Posterior cingulate gyrus (tissue), 11 donors: Measurements from ENCODE around the gene C14orf93.

Source experiments
- DNase-seq, 10 donors: peaks; one replicate each; pipeline versions ENCODE4 v3.0.0 to v3.0.0-alpha.2; 2020 to 2021; ENCODE audit warnings: mixed read lengths in 3 of 10
- intact Hi-C: fragments of 100-400 bp; cut with DNase I; formaldehyde crosslinking; loops from one replicate; pipeline ENCODE4 v1.15.1; 2023

C14orf93 gene

GRCh38 chr14:23047034-23047634 lies 37.2 kb upstream of the C14orf93 start:
- no peak for DNase-seq
- intact Hi-C loops = no loop called here

GRCh38 chr14:23045419-23046357 lies 35.7 kb upstream of the C14orf93 start:
- intact Hi-C loops = no loop called here
- no peak for DNase-seq

- intact Hi-C loops = no loop called here
Measured at GRCh38 chr14:23044840-23045239, 34.9 kb upstream of the C14orf93 start.

DNA sequence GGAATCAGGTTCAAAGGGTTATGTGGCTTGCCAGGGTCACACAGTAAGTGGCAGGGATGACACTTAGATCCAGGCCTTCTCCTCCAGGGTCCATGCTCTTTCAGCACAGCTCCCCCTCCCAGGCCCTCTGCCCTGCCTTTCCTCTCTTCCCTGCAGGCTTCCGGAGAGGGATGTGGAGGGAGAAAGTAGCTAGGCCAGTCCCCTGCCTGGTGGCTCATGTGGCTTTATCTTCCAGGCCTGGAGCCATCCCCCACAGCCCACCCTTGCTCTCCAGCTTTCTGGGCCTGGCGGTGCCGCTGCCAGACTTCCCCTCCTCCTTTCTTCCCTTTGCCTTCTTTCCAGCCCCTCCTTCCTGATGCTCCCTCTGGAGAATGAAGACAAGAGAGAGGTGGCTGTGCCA lies 33.8 kb upstream of the C14orf93 start:
- peak in 1 of 10 donors; percentile 5 for DNase-seq
- intact Hi-C loops = no loop called here

More at GRCh38 chr14:23044840-23045239, 34.9 kb upstream of the C14orf93 start:
- DNase-seq = no peak

GRCh38 chr14:23043145-23043544 lies 33.2 kb upstream of the C14orf93 start:
- intact Hi-C loops = no loop called here
- DNase-seq = no peak

DNA sequence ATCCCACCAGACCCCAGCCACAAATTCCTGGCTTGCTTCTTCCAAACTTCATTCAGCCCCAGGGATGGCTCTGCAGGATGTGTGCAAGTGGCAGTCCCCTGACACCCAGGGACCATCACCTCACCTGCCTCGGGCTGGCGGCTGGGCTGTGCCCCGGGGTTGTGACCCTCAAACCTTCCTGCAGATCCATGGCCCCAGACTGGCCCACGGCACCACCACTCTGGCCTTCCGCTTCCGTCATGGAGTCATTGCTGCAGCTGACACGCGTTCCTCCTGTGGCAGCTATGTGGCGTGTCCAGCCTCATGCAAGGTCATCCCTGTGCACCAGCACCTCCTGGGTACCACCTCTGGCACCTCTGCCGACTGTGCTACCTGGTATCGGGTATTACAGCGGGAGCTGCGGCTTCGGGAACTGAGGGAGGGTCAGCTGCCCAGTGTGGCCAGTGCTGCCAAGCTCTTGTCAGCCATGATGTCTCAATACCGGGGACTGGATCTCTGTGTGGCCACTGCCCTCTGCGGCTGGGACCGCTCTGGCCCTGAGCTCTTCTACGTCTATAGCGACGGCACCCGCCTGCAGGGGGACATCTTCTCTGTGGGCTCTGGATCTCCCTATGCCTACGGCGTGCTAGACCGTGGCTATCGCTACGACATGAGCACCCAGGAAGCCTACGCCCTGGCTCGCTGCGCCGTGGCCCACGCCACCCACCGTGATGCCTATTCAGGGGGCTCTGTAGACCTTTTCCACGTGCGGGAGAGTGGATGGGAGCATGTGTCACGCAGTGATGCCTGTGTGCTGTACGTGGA lies 32.4 kb upstream of the C14orf93 start, which contains the start of gene PSMB11:
Gene PSMB11 (plus strand): TSS at position 51 of the 804 bp plus-strand sequence. CDS start 14 bp downstream, at position 65.
- DNase-seq = no peak
- intact Hi-C loops = no loop called here

DNA sequence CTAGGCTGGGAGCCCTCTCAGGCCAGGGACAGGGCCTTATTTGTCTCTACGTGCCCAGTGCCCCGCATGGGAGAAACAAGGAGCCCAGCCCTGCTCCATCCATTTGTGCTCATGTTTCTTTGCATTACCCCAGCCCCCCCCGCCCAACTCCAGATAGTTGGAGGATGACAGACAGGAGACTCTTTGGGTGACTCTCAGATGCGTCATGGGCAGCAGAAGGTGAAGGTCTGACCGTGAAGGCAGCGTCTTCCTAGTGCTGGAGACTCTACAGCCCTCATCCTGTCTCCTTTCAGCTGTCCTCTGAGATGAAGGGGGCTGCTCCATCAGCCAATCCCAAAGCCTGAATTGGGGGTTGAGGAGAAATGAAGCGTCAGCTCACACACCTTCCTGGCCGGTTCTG lies 31.8 kb upstream of the C14orf93 start:
- intact Hi-C loops = no loop called here
- DNase-seq = no peak

DNA sequence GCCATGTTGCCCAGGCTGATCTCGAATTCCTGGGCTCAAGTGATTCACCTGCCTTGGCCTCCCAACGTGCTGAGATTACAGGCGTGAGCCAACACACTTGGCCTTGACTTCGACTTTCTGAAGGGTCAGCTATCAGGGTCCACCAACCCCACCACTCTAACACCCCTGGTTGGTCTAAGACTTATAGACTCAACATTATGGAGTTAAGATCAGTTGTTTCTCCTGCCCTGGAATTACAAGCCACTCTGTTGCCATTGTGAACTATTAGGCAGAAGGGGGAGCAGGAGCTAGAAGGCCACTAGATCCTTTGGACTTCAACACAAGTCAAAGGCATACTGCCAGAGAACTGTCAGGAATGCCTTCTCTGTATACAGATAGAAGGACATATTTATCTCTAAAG lies 30.2 kb upstream of the C14orf93 start:
- no peak for DNase-seq
- intact Hi-C loops = no loop called here

DNA sequence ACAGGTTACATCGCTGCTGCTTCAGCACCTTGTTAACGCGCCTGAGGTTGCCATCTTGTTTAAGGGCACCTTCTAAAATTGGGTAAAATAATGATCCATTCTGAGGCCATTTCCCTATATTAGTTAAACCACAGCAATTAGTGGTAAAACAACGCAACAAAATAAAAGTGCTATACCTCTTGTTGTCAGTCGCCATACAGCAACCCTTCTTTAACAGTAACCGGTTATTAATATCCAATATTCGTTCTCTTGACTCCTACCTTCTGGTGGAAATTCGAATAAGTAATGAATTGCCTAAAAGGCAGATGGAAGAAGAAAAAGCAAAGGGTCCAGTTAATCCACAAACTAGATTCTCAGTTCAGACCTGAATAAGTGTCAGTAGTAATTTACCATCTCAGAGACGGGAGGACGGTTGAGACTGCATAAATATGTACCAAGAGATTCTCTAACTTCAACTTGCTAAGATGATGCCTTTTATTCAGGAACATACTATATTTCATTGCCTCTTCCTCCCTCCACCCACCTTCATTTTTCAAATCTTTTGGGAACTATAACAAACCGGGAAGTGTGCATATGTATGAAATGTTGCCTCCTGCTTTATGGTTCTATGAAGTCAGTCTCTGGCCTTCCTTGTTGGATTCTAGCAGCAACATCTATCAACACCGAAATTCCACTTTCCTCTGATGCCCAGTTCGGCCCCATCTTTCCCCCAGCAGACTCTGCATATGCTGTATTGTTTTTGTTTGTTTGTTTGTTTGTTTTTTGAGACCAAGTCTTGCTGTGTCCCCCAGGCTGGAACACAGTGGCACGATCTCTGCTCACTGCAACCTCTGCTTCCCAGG lies 25.6 kb upstream of the C14orf93 start:
- DNase-seq = no peak
- intact Hi-C loops = loop anchor here (2.0 kb wide), 1 partner anchor 29 kb away; no protein-coding TSS in a partner anchor

DNA sequence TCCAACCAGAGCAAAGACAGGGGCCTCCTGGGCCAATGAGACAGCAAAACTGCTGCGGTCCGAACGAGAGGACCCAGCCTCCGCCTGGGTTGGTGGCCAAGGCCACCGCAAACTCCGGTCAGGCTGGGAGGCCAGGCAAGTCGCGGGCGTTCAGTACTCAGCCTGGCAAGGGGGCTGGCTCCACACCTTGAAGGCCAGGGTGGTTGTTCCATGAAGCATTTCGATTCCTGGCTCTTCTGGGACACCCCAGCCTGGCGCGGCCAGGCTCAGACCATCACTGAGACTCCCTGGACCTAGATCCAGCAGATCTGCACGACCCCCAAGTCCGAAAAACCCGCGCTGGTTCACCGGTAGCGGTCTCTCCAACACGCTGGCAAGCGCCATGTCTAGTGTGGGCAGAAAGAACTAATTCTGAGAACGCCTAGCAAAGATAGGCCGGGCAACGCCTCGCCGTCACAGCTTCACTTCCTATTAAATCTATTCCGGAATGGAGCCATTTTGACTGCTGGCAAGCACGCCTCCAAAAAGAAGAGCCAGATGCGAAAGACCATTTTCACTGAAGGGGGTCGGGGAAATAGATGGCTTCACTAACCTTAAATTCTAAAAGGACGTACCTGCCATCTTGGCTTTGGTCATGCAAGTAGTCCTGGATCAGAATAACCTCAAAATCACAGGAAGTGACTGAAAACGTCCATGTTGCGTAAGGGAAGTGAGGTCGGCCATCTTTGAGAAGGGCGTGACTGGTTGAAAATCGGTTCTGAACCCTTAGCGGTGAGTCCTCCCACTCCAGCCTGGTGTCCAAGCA lies 24.8 kb upstream of the C14orf93 start, which contains the start of gene PSMB5:
Gene PSMB5 (minus strand): TSS at position 403 of the 805 bp plus-strand sequence. CDS start 19 bp downstream, at position 384.
- DNase-seq = peak; percentile 75 to 98 (median 85)
- intact Hi-C loops = loop anchor here (2.0 kb wide), 1 partner anchor 28 kb away; no protein-coding TSS in a partner anchor

GRCh38 chr14:23033801-23034497 lies 24.0 kb upstream of the C14orf93 start:
- intact Hi-C loops = loop anchor here (2.0 kb wide), 1 partner anchor 27 kb away; no protein-coding TSS in a partner anchor
- no peak for DNase-seq

GRCh38 chr14:23033251-23033727 lies 23.3 kb upstream of the C14orf93 start:
- DNase-seq = no peak
- intact Hi-C loops = no loop called here

- no peak for DNase-seq
- intact Hi-C loops = no loop called here
Measured at GRCh38 chr14:23030936-23031335, 21.0 kb upstream of the C14orf93 start.

DNA sequence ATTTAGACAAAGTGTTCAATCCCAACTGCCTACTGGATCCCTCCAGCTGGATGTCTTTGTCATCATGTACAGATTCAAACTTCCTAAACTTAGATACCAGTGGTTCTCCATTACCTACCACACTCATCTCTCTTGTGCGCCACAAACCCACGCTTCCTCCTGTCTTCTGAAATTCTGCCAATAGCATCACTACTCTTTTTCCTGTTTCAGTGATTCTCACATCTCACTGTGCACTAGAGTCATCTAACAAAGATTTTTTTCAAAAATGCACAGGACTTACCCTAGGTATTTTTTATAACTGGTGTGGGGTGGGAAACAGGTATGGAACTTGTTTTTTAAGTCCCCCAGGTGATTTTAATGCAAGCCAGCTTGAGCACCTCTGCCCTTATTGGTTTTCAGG lies 18.9 kb upstream of the C14orf93 start:
- intact Hi-C loops = no loop called here
- no peak for DNase-seq

DNA sequence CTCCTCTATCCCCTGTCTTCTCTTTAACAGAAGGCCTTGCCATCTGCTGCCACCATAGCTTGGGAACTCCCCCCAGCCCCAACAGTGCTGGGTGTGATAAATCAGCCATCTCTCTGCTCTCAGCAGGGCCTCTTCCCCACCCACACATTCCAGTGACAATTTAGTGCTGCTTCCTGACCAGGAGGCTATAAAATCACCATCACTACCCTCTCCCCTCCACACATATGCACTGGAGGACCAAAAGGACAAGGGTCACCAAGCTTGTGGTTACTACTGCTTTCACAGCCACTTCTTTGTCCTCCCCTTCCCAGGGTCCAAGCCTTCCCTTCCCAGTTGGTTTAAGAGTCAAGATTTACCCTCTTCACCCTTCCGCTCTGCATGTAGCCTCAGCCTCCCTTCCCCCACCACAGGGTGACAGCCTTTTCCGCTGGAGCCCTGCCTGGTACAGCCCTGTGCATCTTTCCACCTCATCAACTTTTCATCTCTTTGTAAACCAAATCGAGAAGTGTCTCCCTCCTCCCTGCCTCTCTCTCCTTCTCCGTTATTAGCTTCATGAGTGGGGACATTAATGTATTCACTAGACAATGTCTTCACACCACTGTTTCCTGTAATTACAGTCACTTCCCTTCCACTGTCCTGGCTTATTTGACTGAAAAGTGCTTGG lies 15.3 kb upstream of the C14orf93 start:
- DNase-seq = no peak
- intact Hi-C loops = no loop called here

- intact Hi-C loops = no loop called here
- DNase-seq = no peak
Measured at GRCh38 chr14:23024612-23025075, 14.7 kb upstream of the C14orf93 start.

DNA sequence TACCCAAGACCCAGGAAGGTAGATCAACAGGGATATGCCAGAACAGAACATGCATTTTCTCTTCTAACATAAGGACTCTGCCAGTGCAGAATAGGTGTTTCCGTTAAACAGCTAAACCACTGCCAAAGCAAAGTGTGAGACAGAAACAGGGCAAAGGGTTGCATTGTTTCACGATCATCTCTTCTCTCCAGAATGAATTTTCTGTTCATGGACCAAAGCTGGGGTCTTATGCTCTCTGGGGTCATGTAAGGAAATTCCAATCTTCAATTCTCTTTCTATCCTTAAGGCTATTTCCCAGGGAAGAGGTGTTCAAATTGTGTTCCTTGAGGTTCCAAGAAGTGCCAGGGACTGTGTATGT lies 13.8 kb upstream of the C14orf93 start:
- no peak for DNase-seq
- intact Hi-C loops = no loop called here
